ENCODE results near the gene WDR35. TPM values are rescaled to one million over a fixed set of nuclear protein-coding genes. Genes with fewer than 3 reads are reported as not detected.

Gene WDR35
- total and polyA plus RNA-seq, 2 donors (not counting 3 experiments of a cell fraction or from before 2014, with no cell fraction given): 3.6 to 8.0 TPM

GRCh38 chr2:19890104-19890503, 99.8 kb downstream of the WDR35 start:
- Histone ChIP-seq H3K9me1 (replicated peaks; ENCODE audit: control insufficient read depth, extremely low read depth, insufficient read depth, low read length) (no peaks in the 10 kb centered on the region), H3K27ac (ENCODE audit: insufficient read depth, low read depth, low read length) (no peak overlapping the region), H4K20me1 (replicated peaks; ENCODE audit: control insufficient read depth, extremely low read depth, insufficient read depth, low read length) (no peaks in the 10 kb centered on the region), H3K27me3 (ENCODE audit: control insufficient read depth in 2 of 2, insufficient read depth in 2 of 2, low read length in 2 of 2) (no peaks in the 10 kb centered on the region), H3K36me3 (ENCODE audit: control insufficient read depth in 2 of 2, extremely low read depth in 1 of 2, insufficient read depth in 2 of 2, low read length in 2 of 2) (no peaks in the 10 kb centered on the region), H3K79me2 (ENCODE audit: control insufficient read depth, insufficient read depth, low read length) (peaks cover 2% of the 10 kb centered on the region), H3K9ac (replicated peaks; ENCODE audit: extremely low read depth, insufficient read depth, low read length) (no peak overlapping the region), H3K4me3 (replicated peaks in 1 of 3; ENCODE audit: insufficient read depth in 1 of 3, low read depth in 1 of 3, low read length in 3 of 3) (no peak overlapping the region), H2AFZ (ENCODE audit: low read depth, low read length) (no peak overlapping the region), H3K4me1 (ENCODE audit: control insufficient read depth, extremely low read depth, insufficient read depth, low read length) (peaks cover 3% of the 10 kb centered on the region), H3K9me3 (replicated peaks; ENCODE audit: control insufficient read depth, insufficient read depth, low read length) (no peaks in the 10 kb centered on the region), H3K4me2 (ENCODE audit: insufficient read depth, low read length) (no peak overlapping the region)
- ChIA-PET POLR2A (no interaction called here), CTCF (interaction anchor here (1.6 kb wide), 1 partner anchor 15 kb away, joined by 4 read pairs; no protein-coding TSS in a partner anchor)
- DNase-seq (ENCODE audit: low read depth, low spot score) (no peak), FAIRE-seq (no peak)
- BruUV-seq (replicated peaks): no TSS peak
- intact Hi-C loops (cut with micrococcal nuclease) (no loop called here), dilution Hi-C loops (cut with MboI; ENCODE audit: extremely low pct_ligation_motif_present, low sequenced_read_pairs) (no loop called here)
- TF ChIP-seq MYC (IDR thresholded peaks at IDR 0.05; ENCODE audit: low read depth, low read length) (no peak), POLR2A (IDR thresholded peaks at IDR 0.05; ENCODE audit: low read depth, low read length) (no peak), JUN (IDR thresholded peaks at IDR 0.05; ENCODE audit: borderline replicate concordance, insufficient read depth, insufficient read length, low read depth) (no peak), EZH2 (IDR thresholded peaks at IDR 0.05; ENCODE audit: borderline replicate concordance, low read depth, low read length, severe bottlenecking) (no peak), FOS (IDR thresholded peaks at IDR 0.05; ENCODE audit: borderline replicate concordance, insufficient read depth, low read length) (no peak), CTCF (IDR thresholded peaks at IDR 0.05; ENCODE audit: extremely low read depth in 1 of 2, insufficient read depth in 1 of 2, low read depth in 1 of 2, low read length in 2 of 2) (no peak)

GRCh38 chr2:19888831-19889230, 101.1 kb downstream of the WDR35 start:
- Histone ChIP-seq H3K9me1 (replicated peaks; ENCODE audit: control insufficient read depth, extremely low read depth, insufficient read depth, low read length) (no peaks in the 10 kb centered on the region), H3K27me3 (ENCODE audit: control insufficient read depth in 2 of 2, insufficient read depth in 2 of 2, low read length in 2 of 2) (no peaks in the 10 kb centered on the region), H3K36me3 (ENCODE audit: control insufficient read depth in 2 of 2, extremely low read depth in 1 of 2, insufficient read depth in 2 of 2, low read length in 2 of 2) (no peaks in the 10 kb centered on the region), H3K4me1 (ENCODE audit: control insufficient read depth, extremely low read depth, insufficient read depth, low read length) (peaks cover 3% of the 10 kb centered on the region), H3K79me2 (ENCODE audit: control insufficient read depth, insufficient read depth, low read length) (no peaks in the 10 kb centered on the region), H3K27ac (ENCODE audit: insufficient read depth, low read depth, low read length) (no peak overlapping the region), H3K9me3 (replicated peaks; ENCODE audit: control insufficient read depth, insufficient read depth, low read length) (no peaks in the 10 kb centered on the region), H3K4me3 (replicated peaks in 1 of 3; ENCODE audit: insufficient read depth in 1 of 3, low read depth in 1 of 3, low read length in 3 of 3) (no peak overlapping the region), H3K9ac (replicated peaks; ENCODE audit: extremely low read depth, insufficient read depth, low read length) (no peak overlapping the region), H4K20me1 (replicated peaks; ENCODE audit: control insufficient read depth, extremely low read depth, insufficient read depth, low read length) (no peaks in the 10 kb centered on the region), H3K4me2 (ENCODE audit: insufficient read depth, low read length) (no peak overlapping the region), H2AFZ (ENCODE audit: low read depth, low read length) (no peak overlapping the region)
- FAIRE-seq (no peak), DNase-seq (ENCODE audit: low read depth, low spot score) (no peak)
- POLR2A ChIA-PET: no interaction called here
- CTCF ChIA-PET: interaction anchor here (1.4 to 1.6 kb wide), 2 partner anchors 10 to 13 kb away, joined by 4 to 5 read pairs; no protein-coding TSS in a partner anchor
- intact Hi-C loops (cut with micrococcal nuclease): no loop called here
- no TSS peak for BruUV-seq (replicated peaks)
- TF ChIP-seq EZH2 (IDR thresholded peaks at IDR 0.05; ENCODE audit: borderline replicate concordance, low read depth, low read length, severe bottlenecking) (no peak), POLR2A (IDR thresholded peaks at IDR 0.05; ENCODE audit: low read depth, low read length) (no peak), MYC (IDR thresholded peaks at IDR 0.05; ENCODE audit: low read depth, low read length) (no peak), GATA2 (IDR thresholded peaks at IDR 0.05; ENCODE audit: insufficient read depth, insufficient read length, low read depth, low read length) (no peak), FOS (IDR thresholded peaks at IDR 0.05; ENCODE audit: borderline replicate concordance, insufficient read depth, low read length) (no peak), MAX (IDR thresholded peaks at IDR 0.05; ENCODE audit: insufficient read depth, insufficient read length) (no peak), JUN (IDR thresholded peaks at IDR 0.05; ENCODE audit: borderline replicate concordance, insufficient read depth, insufficient read length, low read depth) (no peak), POLR2AphosphoS5 (IDR thresholded peaks at IDR 0.05; ENCODE audit: insufficient read depth, low read depth, low read length) (no peak)
- dilution Hi-C loops (cut with MboI; ENCODE audit: extremely low pct_ligation_motif_present, low sequenced_read_pairs): no loop called here
